Measurements from ENCODE around the gene CUL2.

- no peak for TF ChIP-seq YY1 (IDR thresholded peaks at IDR 0.05; ENCODE audit: insufficient read depth, insufficient read length)
- no peak for TF ChIP-seq ZNF274 (IDR thresholded peaks at IDR 0.05; ENCODE audit: low read depth, low read length)
Measured at GRCh38 chr10:35040760-35041501, 49.2 kb downstream of the CUL2 start.
